ENCODE data around the gene OR2M7. TPM values are rescaled to one million over a fixed set of nuclear protein-coding genes. Genes with fewer than 3 reads are reported as not detected.

The OR2M7 gene
- total RNA-seq, 1 experiment from 2014 or later, result not detected

GRCh38 chr1:248277876-248278275 is 46.5 kb downstream of the OR2M7 start, which contains the start of gene OR2T33:
OR2T33 (minus strand) TSS chr1:248277976; CDS start chr1:248273814, 4,162 bp downstream.
- Histone ChIP-seq H3K4me1 (replicated peaks) (no peaks in the 10 kb centered on the region), H3K27ac (no peak within 1 kb of the TSS), H3K4me3 (no peak within 1 kb of the TSS), H3K36me3 (no peaks in the 10 kb centered on the region), H3K9me3 (replicated peaks) (peaks cover 4% of the 10 kb centered on the region; the same call in 1 of the 2 replicates), H3K27me3 (replicated peaks) (no peaks in the 10 kb centered on the region)
- no peak for DNase-seq (ENCODE audit: low read depth in 1 of 2, low spot score in 2 of 2)

Other genes starting within 250 kb of the OR2M7 start
- not detected in 2 replicates for gene OR2L13, start 229.4 kb downstream of the OR2M7 start, total RNA-seq (2014; rRNA removed; shearing (Covaris generic))
- gene OR2M5, start 179.4 kb downstream of the OR2M7 start, total RNA-seq (2014; rRNA removed; shearing (Covaris generic)), result not detected in 2 replicates
- gene OR2M2, start 149.7 kb downstream of the OR2M7 start, total RNA-seq (2014; rRNA removed; shearing (Covaris generic)), result not detected in 2 replicates
- gene OR2M3, start 127.3 kb downstream of the OR2M7 start, total RNA-seq (2014; rRNA removed; shearing (Covaris generic)), result not detected in 2 replicates
- gene OR2M4, start 93.2 kb downstream of the OR2M7 start, total RNA-seq (2014; rRNA removed; shearing (Covaris generic)), result not detected in 2 replicates
- not detected in 2 replicates for gene OR2T33, start 46.6 kb downstream of the OR2M7 start, total RNA-seq (2014; rRNA removed; shearing (Covaris generic))
- not detected in 2 replicates for gene OR2T12, start 21.1 kb downstream of the OR2M7 start, total RNA-seq (2014; rRNA removed; shearing (Covaris generic))
- not detected in 2 replicates for gene OR14C36, start 24.2 kb upstream of the OR2M7 start, total RNA-seq (2014; rRNA removed; shearing (Covaris generic))
- not detected in 2 replicates for gene OR2T4, start 37.1 kb upstream of the OR2M7 start, total RNA-seq (2014; rRNA removed; shearing (Covaris generic))
- not detected in 2 replicates for gene OR2T6, start 51.2 kb upstream of the OR2M7 start, total RNA-seq (2014; rRNA removed; shearing (Covaris generic))
- not detected in 2 replicates for gene OR2T1, start 78.5 kb upstream of the OR2M7 start, total RNA-seq (2014; rRNA removed; shearing (Covaris generic))
- not detected in 2 replicates for gene OR2T2, start 121.1 kb upstream of the OR2M7 start, total RNA-seq (2014; rRNA removed; shearing (Covaris generic))
- not detected in 2 replicates for gene OR2T3, start 148.8 kb upstream of the OR2M7 start, total RNA-seq (2014; rRNA removed; shearing (Covaris generic))
- gene OR2T5, start 164.0 kb upstream of the OR2M7 start, total RNA-seq (2014; rRNA removed; shearing (Covaris generic)), result not detected in 2 replicates
- not detected in 2 replicates for gene OR2G6, start 183.5 kb upstream of the OR2M7 start, total RNA-seq (2014; rRNA removed; shearing (Covaris generic))
- gene OR2T29, start 238.2 kb upstream of the OR2M7 start, total RNA-seq (2014; rRNA removed; shearing (Covaris generic)), result not detected in 2 replicates